ENCODE measurements around the gene MYO1B.

GRCh38 chr2:191231995-191232394 lies 13.2 kb upstream of the MYO1B start:
- TF ChIP-seq POLR2A (IDR thresholded peaks at IDR 0.05; ENCODE audit: low read depth, low read length) (no peak), CTCF (conservative IDR thresholded peaks at IDR 0.05; ENCODE audit: low read depth, low read length) (peak; percentile 60), SMC3 (IDR thresholded peaks at IDR 0.05; ENCODE audit: low read depth, low read length) (0 out of 2 replicates have a peak, but pooled peaks have one; percentile 37), FOS (IDR thresholded peaks at IDR 0.05; ENCODE audit: low read depth, low read length) (no peak), CEBPB (IDR thresholded peaks at IDR 0.05; ENCODE audit: low read depth, low read length) (no peak), RAD21 (IDR thresholded peaks at IDR 0.05; ENCODE audit: low read length) (peak; percentile 62), BHLHE40 (IDR thresholded peaks at IDR 0.05; ENCODE audit: low read depth, low read length) (no peak), RFX5 (IDR thresholded peaks at IDR 0.05; ENCODE audit: low read depth, low read length) (no peak), MAFK (IDR thresholded peaks at IDR 0.05; ENCODE audit: low read depth, low read length) (no peak), MXI1 (IDR thresholded peaks at IDR 0.05; ENCODE audit: borderline replicate concordance, low read depth, low read length) (no peak), USF2 (IDR thresholded peaks at IDR 0.05; ENCODE audit: low read depth, low read length) (no peak)

All from IMR-90 (cell line).